Esophagus muscularis mucosa (tissue), 4 donors: ENCODE data around the gene FAM89B. TPM values are rescaled to one million over a fixed set of nuclear protein-coding genes. Genes with fewer than 3 reads are reported as not detected.

Source experiments
- DNase-seq: peaks from one replicate; pipeline ENCODE4 v3.0.0-alpha.2; 2017; ENCODE audit errors: extremely low spot score
- H3K27ac ChIP-seq, 4 donors: fragments of 200-600 bp; sonication (generic); replicated peaks in 1 of 4; 1 replicate in 3 of 4; 2 replicates in 1 of 4; pipeline ENCODE4 v1.5.1; 2016 to 2019; ENCODE audit warnings: mild to moderate bottlenecking in 1 of 4
- H3K27me3 ChIP-seq, 4 donors: fragments of 200-600 bp; sonication (generic); one replicate each; pipeline versions ENCODE4 v1.5.1 to v1.6.0; 2016 to 2019
- H3K36me3 ChIP-seq, 4 donors: fragments of 200-600 bp; sonication (generic); one replicate each; pipeline ENCODE4 v1.5.1; 2016 to 2019
- H3K4me1 ChIP-seq, 4 donors: fragments of 200-600 bp; sonication (generic); one replicate each; pipeline ENCODE4 v1.5.1; 2016 to 2019
- H3K4me3 ChIP-seq, 4 donors: fragments of 200-600 bp; sonication (generic); 1 replicate in 2 of 4; 2 replicates in 2 of 4; pipeline ENCODE4 v1.5.1; 2016 to 2019; ENCODE audit warnings: mild to moderate bottlenecking in 4 of 4, moderate library complexity in 1 of 4
- H3K9me3 ChIP-seq, 4 donors: fragments of 200-600 bp; sonication (generic); 1 replicate in 3 of 4; 2 replicates in 1 of 4; pipeline ENCODE4 v1.5.1; 2016 to 2019
- EP300 ChIP-seq: sonication (generic); formaldehyde crosslinking; IDR thresholded peaks from one replicate; pipeline ENCODE4 v1.6.1; 2017; ENCODE audit warnings: antibody characterized with exemption
- POLR2A ChIP-seq: fragments of 450-650 bp; IDR thresholded peaks from one replicate; pipeline ENCODE4 v1.6.1; 2017; ENCODE audit warnings: antibody characterized with exemption, moderate library complexity, mild to moderate bottlenecking, low read depth
- POLR2AphosphoS5 ChIP-seq, 2 donors: sonication (generic); formaldehyde crosslinking; IDR thresholded peaks; one replicate each; pipeline ENCODE4 v1.6.1; 2017; ENCODE audit warnings: antibody characterized with exemption in 2 of 2
- WGBS: methylation state at CpG from one replicate; pipeline ENCODE4 v1.1.5; 2018; 5-methylcytosine and 5-hydroxymethylcytosine counted together
- intact Hi-C: fragments of 100-400 bp; cut with DNase I; formaldehyde crosslinking; loops from one replicate; pipeline ENCODE4 v1.15.1; 2023
- small RNA-seq, 3 donors: library from RNA; depleted of rRNA; stranded (forward); fragments of <200 nt; gene quantifications; one replicate each; pipeline ENCODE3, GENCODE V24; 2016
- total RNA-seq, 4 donors: library from RNA; depleted of rRNA; stranded (reverse); fragments of >200 nt; gene quantifications; one replicate each; pipeline versions ENCODE4 v1.1.0 to v1.2.1, GENCODE V29; 2016
- TF ChIP-seq, protein P1 (sequence below), 3 experiments: fragments of 200-600 bp in 2 of 3; fragments of 450-650 bp in 1 of 3; sonication (generic) in 2 of 3; IDR thresholded peaks; one replicate each; pipeline ENCODE4 v1.5.1; 2017 to 2019; ENCODE audit warnings: antibody characterized with exemption in 3 of 3, mild to moderate bottlenecking in 2 of 3, moderate library complexity in 1 of 3

Gene FAM89B
- total RNA-seq, 4 donors from 2014 or later, result 47.9 to 90.4 (median 75.0) TPM

DNA sequence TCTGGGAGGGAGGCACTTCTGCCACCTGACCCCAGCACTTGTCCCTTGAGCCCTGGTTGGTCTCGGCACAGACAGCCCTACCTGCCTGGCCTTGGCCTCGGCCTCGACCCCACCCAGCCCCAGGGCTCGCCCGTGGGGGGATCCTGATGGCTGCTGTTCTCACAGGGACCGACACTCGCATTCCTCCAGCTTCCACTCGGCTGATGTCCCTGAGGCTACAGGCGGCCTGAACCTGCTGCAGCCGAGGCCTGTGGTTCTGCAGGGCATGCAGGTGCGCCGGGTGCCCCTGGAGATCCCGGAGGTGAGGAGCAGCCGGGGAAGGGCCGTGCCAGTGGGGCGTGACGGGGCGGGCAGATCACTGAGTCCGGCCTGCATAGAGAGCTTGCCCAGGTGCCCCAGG lies 48.3 kb downstream of the FAM89B start:
- intact Hi-C loops, result loop anchor here (10.0 kb wide), 1 partner anchor 194 kb away; no protein-coding TSS in a partner anchor
- WGBS, result 89% methylated on average over 9 of the region's 19 CpGs

DNA sequence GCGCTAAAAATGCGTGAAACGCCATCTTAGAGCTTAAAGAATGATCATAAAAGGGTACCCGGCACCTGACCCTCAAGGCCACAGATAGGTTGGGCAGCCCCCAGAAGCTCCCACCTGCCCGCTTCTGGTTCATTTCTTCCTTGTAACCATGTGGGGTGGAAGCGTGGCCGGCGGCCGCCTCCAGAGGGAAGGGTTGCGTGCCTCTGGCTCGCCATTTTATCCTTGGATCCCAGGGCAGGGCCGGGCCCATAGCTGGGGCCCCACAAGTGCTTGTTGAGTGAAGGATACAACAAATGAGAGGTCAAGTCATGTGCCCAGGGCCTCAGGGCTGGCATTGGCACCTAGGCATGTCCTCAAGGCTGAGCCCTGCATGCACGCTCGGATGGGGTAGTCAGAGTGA lies 49.1 kb downstream of the FAM89B start:
- peaks cover 50 to 96% (median 94%) of the 10 kb centered on the region in 4 donors for H3K36me3 ChIP-seq
- no peak for DNase-seq
- no peak overlapping the region for H3K27ac ChIP-seq
- H3K4me3 ChIP-seq, result no peak overlapping the region
- 92% methylated on average over 14 of the region's 14 CpGs for WGBS
- intact Hi-C loops, result loop anchor here (10.0 kb wide), 1 partner anchor 193 kb away; no protein-coding TSS in a partner anchor
- no peaks in the 10 kb centered on the region for H3K9me3 ChIP-seq
- H3K27me3 ChIP-seq, result no peaks in the 10 kb centered on the region
- no peak for TF ChIP-seq POLR2AphosphoS5 (IDR thresholded peaks at IDR 0.05)
- H3K4me1 ChIP-seq, result peaks cover 11 to 26% (median 20%) of the 10 kb centered on the region in 4 donors

More for the DNA sequence above, 48.3 kb downstream of the FAM89B start:
- no peak for DNase-seq
- Histone ChIP-seq H3K4me1 (peaks cover 14 to 27% (median 21%) of the 10 kb centered on the region in 4 donors), H3K27me3 (no peaks in the 10 kb centered on the region), H3K4me3 (no peak overlapping the region), H3K36me3 (peaks cover 48 to 88% (median 86%) of the 10 kb centered on the region in 4 donors), H3K27ac (no peak overlapping the region), H3K9me3 (no peaks in the 10 kb centered on the region)
- TF ChIP-seq EP300 (no peak), POLR2A (no peak), POLR2AphosphoS5 (IDR thresholded peaks at IDR 0.05) (no peak)
- TF ChIP-seq, protein P1, sequence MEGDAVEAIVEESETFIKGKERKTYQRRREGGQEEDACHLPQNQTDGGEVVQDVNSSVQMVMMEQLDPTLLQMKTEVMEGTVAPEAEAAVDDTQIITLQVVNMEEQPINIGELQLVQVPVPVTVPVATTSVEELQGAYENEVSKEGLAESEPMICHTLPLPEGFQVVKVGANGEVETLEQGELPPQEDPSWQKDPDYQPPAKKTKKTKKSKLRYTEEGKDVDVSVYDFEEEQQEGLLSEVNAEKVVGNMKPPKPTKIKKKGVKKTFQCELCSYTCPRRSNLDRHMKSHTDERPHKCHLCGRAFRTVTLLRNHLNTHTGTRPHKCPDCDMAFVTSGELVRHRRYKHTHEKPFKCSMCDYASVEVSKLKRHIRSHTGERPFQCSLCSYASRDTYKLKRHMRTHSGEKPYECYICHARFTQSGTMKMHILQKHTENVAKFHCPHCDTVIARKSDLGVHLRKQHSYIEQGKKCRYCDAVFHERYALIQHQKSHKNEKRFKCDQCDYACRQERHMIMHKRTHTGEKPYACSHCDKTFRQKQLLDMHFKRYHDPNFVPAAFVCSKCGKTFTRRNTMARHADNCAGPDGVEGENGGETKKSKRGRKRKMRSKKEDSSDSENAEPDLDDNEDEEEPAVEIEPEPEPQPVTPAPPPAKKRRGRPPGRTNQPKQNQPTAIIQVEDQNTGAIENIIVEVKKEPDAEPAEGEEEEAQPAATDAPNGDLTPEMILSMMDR (IDR thresholded peaks at IDR 0.05), result no peak

DNA sequence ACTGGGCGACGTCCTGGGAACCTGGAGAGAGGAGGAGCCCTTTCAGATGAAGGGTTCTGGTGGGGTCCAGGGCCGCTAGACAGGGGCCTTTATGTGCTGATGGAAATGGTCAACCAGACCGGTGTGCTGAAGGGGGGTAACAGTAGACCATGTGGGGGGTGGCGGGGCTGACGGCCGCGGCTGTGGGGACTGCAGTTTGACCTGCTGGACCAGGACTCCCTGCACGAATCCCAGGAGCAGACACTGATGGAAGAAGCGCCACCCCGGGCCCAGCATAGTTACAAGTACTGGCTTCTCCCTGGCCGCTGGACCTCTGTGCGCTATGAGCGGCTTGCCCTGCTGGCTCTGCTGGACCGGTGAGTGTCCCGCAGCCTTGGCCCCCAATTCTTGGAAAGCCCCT lies 49.7 kb downstream of the FAM89B start:
- TF ChIP-seq EP300 (no peak), POLR2AphosphoS5 (IDR thresholded peaks at IDR 0.05) (no peak), POLR2A (no peak)
- TF ChIP-seq, protein P1 (IDR thresholded peaks at IDR 0.05), result no peak
- no peak overlapping the region for H3K4me3 ChIP-seq
- H3K36me3 ChIP-seq, result peaks cover 55 to 100% (median 98%) of the 10 kb centered on the region in 4 donors
- WGBS, result 95% methylated on average over 3 of the region's 16 CpGs
- no peaks in the 10 kb centered on the region for H3K9me3 ChIP-seq
- H3K4me1 ChIP-seq, result peaks cover 6 to 20% (median 14%) of the 10 kb centered on the region in 4 donors
- H3K27me3 ChIP-seq, result no peaks in the 10 kb centered on the region
- intact Hi-C loops, result loop anchor here (10.0 kb wide), 1 partner anchor 193 kb away; no protein-coding TSS in a partner anchor
- DNase-seq, result no peak
- H3K27ac ChIP-seq, result no peak overlapping the region

DNA sequence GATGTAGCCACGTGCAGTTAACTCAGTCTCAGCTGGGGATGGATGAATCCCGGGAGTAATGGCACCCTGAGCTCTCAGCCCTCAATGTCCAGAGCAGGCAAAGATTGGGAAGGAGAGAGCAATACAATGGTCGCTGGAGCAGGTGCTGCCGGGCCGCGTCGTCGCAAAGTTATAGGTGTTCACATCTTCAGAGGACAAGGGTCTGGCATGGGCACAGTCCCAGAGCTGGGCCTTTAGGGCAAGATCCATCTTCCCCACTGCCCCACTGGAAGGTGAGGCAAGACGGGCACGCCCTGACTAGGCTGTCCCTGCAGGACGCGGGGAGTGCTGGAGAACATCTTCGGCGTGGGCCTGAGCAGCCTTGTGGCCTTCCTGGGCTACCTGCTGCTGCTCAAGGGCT lies 50.8 kb downstream of the FAM89B start:
- H3K36me3 ChIP-seq, result peaks cover 55 to 100% (median 98%) of the 10 kb centered on the region in 4 donors

More for the DNA sequence above, 50.8 kb downstream of the FAM89B start:
- 91% methylated on average over 14 of the region's 14 CpGs for WGBS
- Histone ChIP-seq H3K27me3 (no peaks in the 10 kb centered on the region), H3K9me3 (no peaks in the 10 kb centered on the region), H3K27ac (no peak overlapping the region), H3K4me3 (no peak overlapping the region), H3K4me1 (peaks cover 0 to 13% (median 7%) of the 10 kb centered on the region in 4 donors)
- no peak for DNase-seq
- TF ChIP-seq EP300 (no peak), POLR2A (no peak), POLR2AphosphoS5 (IDR thresholded peaks at IDR 0.05) (no peak)
- TF ChIP-seq, protein P1 (IDR thresholded peaks at IDR 0.05), result no peak
- intact Hi-C loops, result loop anchor here (10.0 kb wide), 1 partner anchor 192 kb away; no protein-coding TSS in a partner anchor

Small RNA genes lying within 50 kb of the gene (small RNA-seq; reads per million reads assigned to genes)
- gene AP001362.1, result 0 reads per million in 3 donors

Other genes with a start within 250 kb of the FAM89B start
- gene DPF2, start 238.7 kb upstream of the FAM89B start, total RNA-seq, result 10 to 100 TPM; 40.3 to 60.6 (median 52.9) TPM
- gene TIGD3, start 217.8 kb upstream of the FAM89B start, total RNA-seq, result under 1 TPM in 1 of 4 donors, not detected in 3; 0.19 TPM
- 10 to 100 TPM in 1 of 4 donors, 1 to 10 TPM in 3; 4.6 to 11.3 (median 5.9) TPM for gene SLC25A45, start 189.9 kb upstream of the FAM89B start, total RNA-seq
- gene FRMD8, start 185.9 kb upstream of the FAM89B start, total RNA-seq, result 10 to 100 TPM; 30.4 to 37.3 (median 34.7) TPM
- 100 to 1,000 TPM in 2 of 4 donors, 10 to 100 TPM in 2; 42.8 to 181 (median 96.0) TPM for gene NEAT1, start 149.7 kb upstream of the FAM89B start, total RNA-seq
- over 10,000 TPM in 1 of 4 donors, 1,000 to 10,000 TPM in 3; 2,724 to 15,405 (median 5,373) TPM for gene MALAT1, start 73.5 kb upstream of the FAM89B start, total RNA-seq
- 100 to 1,000 TPM in 2 of 4 donors, 10 to 100 TPM in 2; 74.3 to 115 (median 104) TPM for gene SCYL1, start 47.5 kb upstream of the FAM89B start, total RNA-seq
- 100 to 1,000 TPM; 107 to 208 (median 137) TPM for gene LTBP3, start 14.2 kb upstream of the FAM89B start, total RNA-seq
- 10 to 100 TPM; 43.6 to 77.3 (median 63.3) TPM for gene ZNRD2, start 2.1 kb upstream of the FAM89B start, total RNA-seq
- 100 to 1,000 TPM; 186 to 472 (median 293) TPM for gene EHBP1L1, start 3.5 kb downstream of the FAM89B start, total RNA-seq
- gene KCNK7, start 23.3 kb downstream of the FAM89B start, total RNA-seq, result 1 to 10 TPM in 3 of 4 donors, under 1 TPM in 1; 0.99 to 1.2 (median 1.2) TPM
- gene MAP3K11, start 41.7 kb downstream of the FAM89B start, total RNA-seq, result 10 to 100 TPM; 29.9 to 41.7 (median 37.6) TPM
- 10 to 100 TPM; 21.4 to 43.1 (median 27.1) TPM for gene PCNX3, start 43.2 kb downstream of the FAM89B start, total RNA-seq
- 10 to 100 TPM; 40.7 to 56.3 (median 45.8) TPM for gene SIPA1, start 65.6 kb downstream of the FAM89B start, total RNA-seq
- 10 to 100 TPM; 51.5 to 84.6 (median 82.1) TPM for gene RELA, start 90.4 kb downstream of the FAM89B start, total RNA-seq
- gene KAT5, start 139.7 kb downstream of the FAM89B start, total RNA-seq, result 10 to 100 TPM; 66.4 to 77.1 (median 68.3) TPM
- gene RNASEH2C, start 148.3 kb downstream of the FAM89B start, total RNA-seq, result 100 to 1,000 TPM in 1 of 4 donors, 10 to 100 TPM in 3; 72.1 to 137 (median 80.9) TPM
- 10 to 100 TPM; 15.0 to 28.0 (median 24.2) TPM for gene AP5B1, start 208.4 kb downstream of the FAM89B start, total RNA-seq
- gene OVOL1, start 214.5 kb downstream of the FAM89B start, total RNA-seq, result not detected